Right lobe of liver (tissue), 6 donors: ENCODE data around the gene FLT3. TPM values are rescaled to one million over a fixed set of nuclear protein-coding genes. Genes with fewer than 3 reads are reported as not detected.
A peak's percentile ranks its signal among the peaks of the same experiment; 100 is the strongest.

Experiments
- ATAC-seq, 4 donors: fragments of 200-7000 bp; cut with Tn5 transposase; one replicate each; pipeline ENCODE4 v1.9.1; 2020; ENCODE audit warnings: mild to moderate bottlenecking in 4 of 4, moderate library complexity in 4 of 4
- DNase-seq, 3 donors: peaks; one replicate each; pipeline ENCODE4 v3.0.0-alpha.2; 2020
- H3K27ac ChIP-seq, 3 donors: fragments of 200-600 bp; one replicate each; pipeline ENCODE4 v1.8.0; 2022
- H3K27me3 ChIP-seq, 2 donors: fragments of 200-600 bp; one replicate each; pipeline ENCODE4 v1.8.0; 2022
- H3K36me3 ChIP-seq, 4 donors: fragments of 200-600 bp; sonication (generic) in 1 of 4; one replicate each; pipeline versions ENCODE4 v1.5.1 to v1.8.0; 2017 to 2022; ENCODE audit warnings: control low read depth in 1 of 4
- H3K4me1 ChIP-seq, 4 donors: fragments of 200-600 bp; sonication (generic) in 1 of 4; one replicate each; pipeline versions ENCODE4 v1.5.1 to v1.8.0; 2017 to 2022; ENCODE audit warnings: control low read depth in 1 of 4
- H3K4me3 ChIP-seq, 3 donors: fragments of 200-600 bp; one replicate each; pipeline ENCODE4 v1.8.0; 2022
- H3K9me3 ChIP-seq, 4 donors: fragments of 200-600 bp; sonication (generic) in 1 of 4; one replicate each; pipeline versions ENCODE4 v1.5.1 to v1.8.0; 2017 to 2022; ENCODE audit warnings: control low read depth in 1 of 4
- POLR2A ChIP-seq: fragments of 450-650 bp; IDR thresholded peaks from one replicate; pipeline ENCODE4 v1.6.1; 2017; ENCODE audit warnings: antibody characterized with exemption, mild to moderate bottlenecking
- WGBS: methylation state at CpG from one replicate; pipeline ENCODE4 v1.1.6; 2018; ENCODE audit warnings: low coverage, low lambda C conversion rate; ENCODE audit not compliant: insufficient coverage; ENCODE audit errors: missing lambda C conversion rate; 5-methylcytosine and 5-hydroxymethylcytosine counted together
- intact Hi-C, 2 donors: fragments of 100-400 bp; cut with DNase I; formaldehyde crosslinking; loops; one replicate each; pipeline versions ENCODE4 v1.11.2 to v1.14.1; 2022
- total RNA-seq, 6 experiments: library from RNA; depleted of rRNA in 2 of 6; stranded (reverse); fragments of >200 nt in 2 of 6; fragmentation: NEBNext Ultra II Directional in 3 of 6; extraction: Animal tissue kit (Norgen Biotek cat#: 25700) in 3 of 6; gene quantifications; one replicate each; pipeline versions ENCODE4 v1.1.0 to v1.2.4, GENCODE V29; 2016 to 2023
- TF ChIP-seq, protein P1 (sequence below), 4 donors: fragments of 200-600 bp in 3 of 4; fragments of 450-650 bp in 1 of 4; IDR thresholded peaks; one replicate each; pipeline versions ENCODE4 v1.5.1 to v1.8.0; 2016 to 2022; ENCODE audit warnings: antibody characterized with exemption in 4 of 4, mild to moderate bottlenecking in 2 of 4
- donor health status: DM: no; HTN: yes; CAD: no.
- donor health status: DM: no; HTN: no; CAD: no.
- donor health status: DM: no; HTN: no; CAD: no.
- donor health status: DM: no; HTN: yes; CAD: no.
- donor health status: DM: no; HTN: yes; CAD: no.

FLT3 gene
- total RNA-seq, 6 experiments from 2014 or later: 0.04 to 0.74 (median 0.24) TPM

DNA sequence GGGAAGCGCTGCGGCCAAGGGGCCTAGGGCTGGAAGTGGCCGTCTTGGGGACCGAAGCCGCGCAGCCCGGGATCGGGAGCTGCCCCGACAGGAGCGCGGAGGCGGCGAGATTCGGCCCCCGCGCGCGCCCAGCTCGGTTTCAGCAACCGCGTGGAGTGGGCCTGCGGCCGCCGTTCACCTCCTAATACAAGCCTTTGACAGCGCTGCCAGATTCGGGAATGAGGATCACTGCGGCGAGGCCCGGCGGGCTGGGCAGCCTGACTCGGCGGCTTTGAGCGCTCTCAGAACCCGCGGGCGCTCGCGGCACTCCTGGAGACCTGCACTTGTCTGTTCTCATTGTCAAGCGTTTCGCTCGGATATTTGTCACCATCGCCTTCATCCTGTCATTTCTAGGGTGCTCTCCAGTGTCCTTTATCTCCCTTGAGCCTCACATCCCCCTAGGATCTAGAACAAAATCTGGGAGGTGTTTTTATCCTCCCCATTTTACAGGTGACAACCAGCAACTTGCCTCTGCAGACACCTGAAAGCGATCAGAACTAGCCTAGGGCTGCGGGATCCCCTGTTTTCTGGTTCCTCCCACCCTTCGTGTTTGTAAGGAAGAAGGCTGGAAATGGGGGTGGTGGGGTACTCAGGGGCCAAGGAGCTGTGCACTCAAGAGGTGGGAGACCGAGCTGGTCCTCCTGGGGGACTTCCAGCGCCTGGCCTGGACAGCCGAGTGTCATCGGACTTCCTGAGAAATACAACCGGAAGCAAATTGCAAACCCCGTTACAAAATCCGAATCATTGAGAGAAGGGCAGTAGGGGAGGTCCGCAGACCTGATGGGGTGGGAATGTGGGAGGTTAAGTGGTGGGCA, 129.8 kb downstream of the FLT3 start:
- Histone ChIP-seq H3K4me3 (no peak overlapping the region), H3K27ac (no peak overlapping the region), H3K36me3 (no peaks in the 10 kb centered on the region), H3K9me3 (no peaks in the 10 kb centered on the region), H3K4me1 (peaks cover 0 to 12% (median 0%) of the 10 kb centered on the region in 4 donors), H3K27me3 (peaks cover 8 to 22% of the 10 kb centered on the region in 2 donors)
- intact Hi-C loops: no loop called here
- WGBS: 18% methylated on average over 21 of the region's 53 CpGs
- TF ChIP-seq, protein P1, sequence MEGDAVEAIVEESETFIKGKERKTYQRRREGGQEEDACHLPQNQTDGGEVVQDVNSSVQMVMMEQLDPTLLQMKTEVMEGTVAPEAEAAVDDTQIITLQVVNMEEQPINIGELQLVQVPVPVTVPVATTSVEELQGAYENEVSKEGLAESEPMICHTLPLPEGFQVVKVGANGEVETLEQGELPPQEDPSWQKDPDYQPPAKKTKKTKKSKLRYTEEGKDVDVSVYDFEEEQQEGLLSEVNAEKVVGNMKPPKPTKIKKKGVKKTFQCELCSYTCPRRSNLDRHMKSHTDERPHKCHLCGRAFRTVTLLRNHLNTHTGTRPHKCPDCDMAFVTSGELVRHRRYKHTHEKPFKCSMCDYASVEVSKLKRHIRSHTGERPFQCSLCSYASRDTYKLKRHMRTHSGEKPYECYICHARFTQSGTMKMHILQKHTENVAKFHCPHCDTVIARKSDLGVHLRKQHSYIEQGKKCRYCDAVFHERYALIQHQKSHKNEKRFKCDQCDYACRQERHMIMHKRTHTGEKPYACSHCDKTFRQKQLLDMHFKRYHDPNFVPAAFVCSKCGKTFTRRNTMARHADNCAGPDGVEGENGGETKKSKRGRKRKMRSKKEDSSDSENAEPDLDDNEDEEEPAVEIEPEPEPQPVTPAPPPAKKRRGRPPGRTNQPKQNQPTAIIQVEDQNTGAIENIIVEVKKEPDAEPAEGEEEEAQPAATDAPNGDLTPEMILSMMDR (IDR thresholded peaks at IDR 0.05): no peak
- TF ChIP-seq POLR2A: no peak
- DNase-seq (no peak), ATAC-seq (no peak)

DNA sequence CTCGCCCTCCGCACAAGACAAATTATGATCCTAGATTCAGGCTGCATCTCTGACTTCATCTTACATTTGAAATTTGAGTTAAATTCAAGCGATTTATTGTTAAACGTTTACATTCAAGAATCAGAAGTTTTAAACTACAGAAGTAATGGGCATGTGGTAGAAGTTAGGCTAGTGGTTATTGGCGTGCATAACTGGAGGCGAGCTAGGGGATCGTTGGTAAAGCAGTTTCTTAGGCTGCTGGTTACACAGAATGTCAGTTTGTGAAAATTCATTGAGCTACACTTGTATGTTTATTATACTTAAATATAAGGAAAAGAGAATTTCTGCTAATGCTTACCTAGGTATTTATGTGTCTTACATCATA, 130.5 kb downstream of the FLT3 start:
- no peak for TF ChIP-seq POLR2A
- TF ChIP-seq, protein P1 (IDR thresholded peaks at IDR 0.05): no peak
- Histone ChIP-seq H3K27me3 (peaks cover 5 to 22% of the 10 kb centered on the region in 2 donors), H3K36me3 (no peaks in the 10 kb centered on the region), H3K27ac (no peak overlapping the region), H3K4me3 (no peak overlapping the region), H3K4me1 (peaks cover 0 to 11% (median 0%) of the 10 kb centered on the region in 4 donors), H3K9me3 (no peaks in the 10 kb centered on the region)
- DNase-seq (no peak), ATAC-seq (no peak)
- intact Hi-C loops: loop anchor here in 1 of 2 donors (10.0 kb wide), 2 partner anchors 145 to 605 kb away; no protein-coding TSS in a partner anchor
- 21% methylated on average over 7 of the region's 7 CpGs for WGBS

DNA sequence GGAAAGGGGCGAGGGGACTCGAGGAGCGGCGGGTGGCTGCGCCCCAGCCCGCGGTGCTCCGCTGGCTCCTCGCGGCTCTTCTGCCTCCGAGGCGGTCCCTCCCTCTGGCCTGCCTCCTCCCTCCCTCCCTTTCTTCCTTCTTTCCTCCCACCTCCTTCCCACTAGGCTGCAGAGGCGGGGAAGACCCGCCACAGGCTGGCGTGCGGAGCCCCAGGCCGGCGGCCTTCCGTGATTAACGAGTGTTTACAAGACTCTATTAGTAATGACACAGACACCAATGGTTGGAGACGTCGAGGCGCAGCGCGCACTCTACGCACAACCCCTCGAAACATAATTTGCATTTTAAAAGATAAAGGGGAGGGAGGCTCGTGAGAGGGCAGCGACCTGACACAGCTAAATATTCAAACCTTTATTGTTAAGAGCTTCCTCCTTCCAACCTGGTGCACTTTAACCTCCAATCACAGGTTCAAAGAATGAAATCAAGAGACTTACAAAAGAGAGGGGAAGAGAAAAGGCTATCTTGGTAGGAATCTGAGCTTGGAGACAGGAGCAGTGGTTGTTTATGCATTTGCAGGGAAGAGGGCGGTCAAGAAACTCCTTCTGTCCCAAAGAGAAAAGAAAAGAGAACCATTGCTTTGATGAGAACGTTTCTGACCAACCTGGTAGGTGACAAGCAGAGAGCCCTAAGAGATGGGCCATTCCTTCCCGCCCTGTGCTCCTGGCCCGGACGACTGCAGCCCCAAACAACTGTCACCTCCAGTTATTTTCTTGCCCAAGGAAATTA, 131.1 kb downstream of the FLT3 start, which contains the start of gene CDX2:
CDX2 (minus strand) TSS at position 234 of the 784 bp plus-strand sequence. CDS start 309 bp downstream, outside the sequence.
- TF ChIP-seq, protein P1 (IDR thresholded peaks at IDR 0.05): no peak
- TF ChIP-seq POLR2A: no peak
- DNase-seq (no peak), ATAC-seq (no peak)
- H3K27me3 ChIP-seq: peaks cover 5 to 22% of the 10 kb centered on the region in 2 donors
- no peaks in the 10 kb centered on the region for H3K36me3 ChIP-seq
- H3K9me3 ChIP-seq: no peaks in the 10 kb centered on the region
- WGBS: 11% methylated on average over 21 of the region's 34 CpGs
- no peak within 1 kb of the TSS for H3K4me3 ChIP-seq
- H3K4me1 ChIP-seq: peaks cover 0 to 11% (median 0%) of the 10 kb centered on the region in 4 donors
- no peak within 1 kb of the TSS for H3K27ac ChIP-seq
- intact Hi-C loops: loop anchor here in 1 of 2 donors (10.0 kb wide), 2 partner anchors 144 to 604 kb away; no protein-coding TSS in a partner anchor

DNA sequence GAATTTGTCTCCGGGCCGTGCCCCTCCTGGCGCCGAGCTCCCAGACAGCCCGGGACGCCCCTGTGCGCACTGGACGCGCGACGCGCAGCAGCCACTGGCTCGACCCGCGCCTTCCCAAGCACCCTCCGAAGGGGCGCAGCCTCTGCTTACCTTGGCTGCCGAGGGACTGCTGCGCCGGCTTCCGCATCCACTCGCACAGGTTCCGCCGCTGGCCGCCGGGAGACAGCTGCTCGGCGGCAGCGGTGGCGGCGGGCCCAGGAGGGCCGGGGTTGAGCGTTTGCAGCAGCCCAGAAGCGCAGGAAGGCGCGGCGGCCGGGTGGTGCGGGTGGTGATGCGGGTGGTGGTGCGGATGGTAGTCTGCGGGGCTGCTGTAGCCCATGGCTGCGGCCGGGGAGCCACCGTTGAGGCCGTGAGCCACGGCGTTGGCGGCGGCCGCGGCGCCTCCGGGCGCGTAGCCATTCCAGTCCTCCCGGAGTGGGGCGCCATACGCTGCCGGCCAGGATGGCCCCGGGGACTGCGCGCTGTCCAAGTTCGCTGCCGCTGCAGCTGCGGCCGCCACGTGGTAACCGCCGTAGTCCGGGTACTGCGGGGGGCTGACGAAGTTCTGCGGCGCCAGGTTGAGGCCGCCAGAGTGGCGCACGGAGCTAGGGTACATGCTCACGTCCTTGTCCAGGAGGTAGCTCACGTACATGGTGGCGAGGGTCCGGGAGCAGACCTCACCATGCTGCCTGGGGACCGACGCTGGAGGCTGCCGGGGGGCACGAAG, 131.9 kb downstream of the FLT3 start:
- Histone ChIP-seq H3K27me3 (peaks cover 5 to 22% of the 10 kb centered on the region in 2 donors), H3K9me3 (no peaks in the 10 kb centered on the region), H3K27ac (no peak overlapping the region), H3K4me1 (peaks cover 0 to 11% (median 0%) of the 10 kb centered on the region in 4 donors), H3K36me3 (no peaks in the 10 kb centered on the region), H3K4me3 (no peak overlapping the region)
- intact Hi-C loops: loop anchor here in 1 of 2 donors (10.0 kb wide), 2 partner anchors 144 to 604 kb away; no protein-coding TSS in a partner anchor
- 0% methylated on average over 1 of the region's 86 CpGs for WGBS
- DNase-seq (no peak), ATAC-seq (peak in 1 of 4 donors; percentile 25)
- TF ChIP-seq POLR2A: no peak
